NCI-H226 (cell line): Measurements from ENCODE around the gene CCSER2.
"Not testable (repeated sequence)": the region's sequence is repeated elsewhere in the genome, so short reads cannot be mapped to it uniquely, and the experiment has no call there.

ENCODE experiments used
- DNase-seq: peaks from one replicate; pipeline ENCODE4 v3.0.0-alpha.2; 2015

The CCSER2 gene

DNA sequence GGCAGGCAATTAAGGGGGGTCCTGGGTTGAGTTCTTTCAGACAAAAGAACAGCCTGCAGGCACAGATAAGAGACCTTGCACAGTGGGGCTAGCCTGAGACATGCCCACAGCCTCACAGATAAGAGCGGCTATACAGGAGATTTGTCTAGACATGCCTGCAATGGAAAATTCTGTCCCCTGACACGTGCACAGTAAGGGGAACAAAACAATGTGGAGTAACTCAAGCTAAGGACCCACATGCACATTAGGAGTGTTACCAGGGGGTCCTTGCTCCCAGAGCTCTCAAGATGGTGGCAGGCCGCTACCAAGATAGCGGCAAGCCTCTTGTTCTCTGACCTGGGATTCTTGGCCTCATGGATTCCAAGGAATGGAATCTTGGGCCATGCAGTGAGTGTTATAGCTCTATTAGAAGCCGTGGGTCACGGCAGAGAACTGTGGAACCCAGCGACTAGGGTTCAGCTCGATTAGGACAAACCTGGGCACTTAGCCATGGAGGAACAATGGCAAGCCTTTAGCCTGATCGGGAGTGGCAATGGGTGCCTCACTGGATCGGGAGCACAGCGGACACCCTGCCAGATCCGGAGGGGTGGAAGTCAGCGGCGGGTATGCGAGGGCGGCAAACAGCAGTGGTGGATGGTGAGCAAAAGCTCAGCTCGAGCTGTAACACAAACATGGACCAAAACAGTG lies 196.9 kb downstream of the CCSER2 start:
- peak; percentile 21 for DNase-seq

DNA sequence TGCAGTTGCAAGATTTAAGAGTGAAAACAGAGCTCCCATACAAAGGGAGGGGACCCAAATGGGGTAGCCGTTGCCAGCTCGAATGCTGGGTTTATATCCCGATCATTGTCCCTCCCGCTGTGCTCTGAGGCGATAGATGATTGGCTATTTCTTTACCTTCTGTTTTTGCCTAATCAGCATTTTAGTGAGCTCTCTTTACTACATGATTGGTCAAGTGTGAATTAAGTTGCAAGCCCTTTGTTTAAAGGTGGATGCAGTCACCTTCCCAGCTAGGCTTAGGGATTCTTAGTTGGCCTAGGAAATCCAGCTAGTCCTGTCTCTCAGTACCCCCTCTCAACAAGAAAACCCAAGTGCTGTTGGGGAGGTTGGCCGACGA lies 197.4 kb downstream of the CCSER2 start:
- DNase-seq: not testable (repeated sequence)

DNA sequence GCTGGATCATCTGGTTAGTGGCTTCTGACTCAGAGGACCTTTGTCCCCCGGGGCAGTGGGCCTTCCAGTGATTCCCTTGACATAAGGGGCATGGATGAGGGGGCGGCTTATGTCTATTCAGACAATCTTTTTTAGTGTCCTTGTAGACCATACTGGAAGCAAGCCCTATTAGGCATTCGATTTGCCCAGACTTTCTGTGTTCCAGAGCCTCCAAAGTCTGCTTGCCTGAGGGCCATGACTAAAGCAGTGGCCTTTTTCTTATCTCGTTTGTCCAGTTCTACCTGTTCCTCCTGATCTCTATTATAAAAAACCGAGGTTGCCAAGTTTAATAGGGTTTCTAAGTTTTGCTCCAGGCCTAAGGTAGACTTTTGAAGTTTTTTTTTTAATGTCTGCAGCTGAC lies 199.0 kb downstream of the CCSER2 start:
- DNase-seq: not testable (repeated sequence)

DNA sequence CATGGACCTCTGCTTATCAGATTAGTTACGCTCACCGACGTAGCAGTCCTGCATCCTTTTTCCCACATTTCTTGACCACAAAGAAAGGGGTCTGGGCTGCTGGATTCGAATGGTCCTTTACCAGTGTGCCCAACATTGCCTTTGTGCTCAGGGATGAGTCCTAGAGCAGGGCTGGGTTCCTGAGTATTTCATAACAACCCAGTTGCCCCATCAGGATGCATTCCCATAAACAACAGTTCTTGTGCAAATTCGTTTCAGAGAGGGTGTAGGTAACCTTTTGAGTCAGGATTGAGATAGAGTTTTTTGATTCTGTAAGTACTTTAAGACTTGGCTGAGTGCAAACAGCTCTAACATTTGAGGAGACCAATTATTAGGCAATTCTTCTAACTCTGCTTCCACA lies 200.1 kb downstream of the CCSER2 start:
- not testable (repeated sequence) for DNase-seq

GRCh38 chr10:84530724-84531325 lies 202.4 kb downstream of the CCSER2 start:
- no peak for DNase-seq

DNA sequence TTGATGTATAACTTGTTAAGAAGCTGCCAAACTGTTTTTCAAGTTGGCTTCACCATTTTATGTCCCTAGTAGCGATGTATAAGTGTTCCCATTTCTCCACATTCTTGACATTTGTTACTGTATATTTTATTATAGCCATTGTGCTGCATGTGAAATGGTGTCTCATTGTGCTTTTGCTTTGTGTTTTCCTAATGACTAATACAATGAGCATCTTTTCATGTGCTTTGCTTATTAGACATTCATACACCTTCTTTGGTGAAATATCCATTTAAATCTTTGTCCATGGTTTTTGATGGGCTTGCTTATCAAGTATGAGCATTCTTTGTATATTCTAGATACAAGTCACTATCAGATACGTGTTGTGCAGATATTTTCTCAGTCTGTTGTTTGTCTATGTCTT lies 203.0 kb downstream of the CCSER2 start:
- peak; percentile 24 for DNase-seq

DNA sequence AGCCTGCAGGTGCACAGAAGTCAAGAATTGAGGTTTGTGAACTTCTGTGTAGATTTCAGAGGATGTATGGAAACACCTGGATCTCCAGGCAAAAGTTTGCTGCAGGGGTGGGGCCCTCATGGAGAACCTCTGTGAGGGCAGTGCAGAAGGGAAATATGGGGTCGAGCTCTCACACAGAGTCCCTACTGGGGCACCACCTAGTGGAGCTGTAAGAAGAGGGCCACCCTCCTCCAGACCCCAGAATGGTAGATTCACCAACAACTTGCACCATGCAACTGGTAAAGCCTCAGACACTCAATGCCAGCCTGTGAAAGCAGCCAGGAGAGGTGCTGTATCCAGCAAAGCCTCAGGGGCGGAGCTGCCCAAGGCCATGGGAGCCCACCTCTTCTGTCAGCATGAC lies 205.8 kb downstream of the CCSER2 start:
- DNase-seq: no peak

GRCh38 chr10:84537447-84537931 lies 209.1 kb downstream of the CCSER2 start:
- DNase-seq: peak; percentile 33

DNA sequence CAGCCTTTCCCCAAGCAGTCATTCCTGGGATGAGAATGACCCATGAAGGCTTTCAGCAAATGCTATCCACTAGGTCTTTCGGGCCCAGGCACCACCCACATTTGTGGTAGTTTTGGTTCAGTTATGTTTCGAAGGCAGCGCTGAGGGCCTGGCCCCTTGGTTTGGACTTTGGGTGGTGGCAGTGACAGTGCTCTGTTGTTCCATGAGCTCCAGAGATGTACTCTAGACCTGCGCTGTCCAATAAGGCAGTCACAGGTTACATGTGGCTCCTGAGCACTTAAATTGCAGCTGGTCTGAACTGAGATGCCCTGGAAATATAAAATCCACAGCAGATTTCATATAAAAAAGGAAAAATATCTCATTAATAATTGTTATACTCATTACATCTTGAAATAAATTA lies 209.6 kb downstream of the CCSER2 start:
- no peak for DNase-seq

GRCh38 chr10:84539216-84539615 lies 210.8 kb downstream of the CCSER2 start:
- DNase-seq: peak; percentile 16

- peak; percentile 79 for DNase-seq
Observed at GRCh38 chr10:84540022-84540616, 211.7 kb downstream of the CCSER2 start.

DNA sequence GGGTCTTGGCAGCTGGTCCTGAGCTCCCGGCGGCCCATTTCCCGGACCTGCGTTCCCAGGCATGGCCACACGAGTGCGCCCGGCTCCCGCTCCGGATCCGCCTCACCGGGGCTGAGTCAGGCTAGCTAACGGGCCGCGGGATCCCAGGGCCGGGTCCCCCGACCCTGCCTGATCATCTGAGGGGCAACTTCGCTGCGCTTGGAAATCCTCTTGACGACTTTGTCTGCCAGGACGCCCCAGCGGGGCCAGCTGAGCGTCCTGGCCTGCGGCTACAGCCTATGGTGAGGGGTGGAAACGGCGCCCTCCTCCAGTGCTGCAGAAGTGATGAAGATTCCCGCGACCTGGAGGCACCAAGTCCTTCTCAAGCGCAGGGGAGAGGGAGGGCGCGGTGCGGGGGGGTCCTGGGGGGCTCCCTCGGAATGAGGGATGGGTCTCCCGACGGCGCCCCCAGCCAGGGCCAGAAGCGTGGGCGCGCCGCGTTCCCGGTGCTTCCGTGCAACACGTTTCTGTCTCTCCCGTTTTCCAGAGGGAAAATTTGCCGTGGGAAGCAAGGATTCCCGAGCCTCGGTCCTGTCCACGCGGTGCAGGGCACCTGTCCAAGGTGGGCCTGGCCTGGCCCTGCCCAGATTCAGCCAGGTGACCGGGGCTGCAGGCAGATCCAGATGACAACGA lies 212.4 kb downstream of the CCSER2 start:
- DNase-seq: peak; percentile 35

- no peak for DNase-seq
Observed at GRCh38 chr10:84541289-84541637, 212.9 kb downstream of the CCSER2 start.

DNA sequence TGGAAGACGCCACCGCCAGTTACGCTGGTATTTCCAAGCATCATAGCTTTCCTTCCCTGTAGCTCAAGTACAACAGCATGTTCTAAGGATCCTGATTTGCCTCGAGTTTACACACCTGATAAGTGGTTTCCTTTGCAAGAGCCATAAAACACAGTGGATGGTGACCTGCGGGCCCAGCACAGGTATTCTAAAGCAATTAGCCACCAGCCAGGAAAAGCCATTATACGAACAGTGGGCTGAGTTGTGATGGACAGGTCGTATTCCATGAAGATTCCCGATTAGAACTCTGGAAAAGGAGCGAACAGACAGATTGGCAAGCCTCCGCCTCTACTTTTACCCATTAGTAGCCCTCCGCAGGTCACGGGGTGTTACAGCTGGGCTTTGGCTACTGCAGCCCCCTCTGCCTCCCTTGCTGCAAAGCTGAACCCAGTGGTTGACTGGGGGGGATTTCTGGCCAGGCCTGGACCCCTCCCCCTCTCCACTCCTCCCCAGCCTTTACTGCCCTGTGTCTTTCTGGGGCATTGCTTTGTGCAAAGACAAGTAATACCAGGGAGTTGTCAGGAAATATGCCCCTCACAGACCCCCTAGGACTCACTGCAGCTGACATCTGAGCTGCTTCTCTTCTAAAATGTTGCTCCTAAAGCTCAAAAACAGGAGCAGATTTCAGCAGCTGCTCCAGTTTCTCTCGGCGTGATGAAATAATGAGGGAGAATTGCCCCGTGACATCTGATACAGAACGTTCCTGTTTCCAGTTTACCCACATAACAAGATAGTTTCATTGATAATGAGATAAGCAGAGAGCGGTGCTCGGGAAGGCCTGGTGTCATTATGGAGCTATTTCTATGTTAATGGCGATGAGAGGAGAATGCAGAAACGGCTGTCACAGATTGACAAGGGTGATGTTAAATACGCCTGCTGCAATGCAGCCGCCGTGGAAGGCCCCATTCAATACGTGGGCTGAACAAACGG lies 214.4 kb downstream of the CCSER2 start:
- DNase-seq: no peak

GRCh38 chr10:84543948-84544347 lies 215.6 kb downstream of the CCSER2 start:
- DNase-seq: no peak

DNA sequence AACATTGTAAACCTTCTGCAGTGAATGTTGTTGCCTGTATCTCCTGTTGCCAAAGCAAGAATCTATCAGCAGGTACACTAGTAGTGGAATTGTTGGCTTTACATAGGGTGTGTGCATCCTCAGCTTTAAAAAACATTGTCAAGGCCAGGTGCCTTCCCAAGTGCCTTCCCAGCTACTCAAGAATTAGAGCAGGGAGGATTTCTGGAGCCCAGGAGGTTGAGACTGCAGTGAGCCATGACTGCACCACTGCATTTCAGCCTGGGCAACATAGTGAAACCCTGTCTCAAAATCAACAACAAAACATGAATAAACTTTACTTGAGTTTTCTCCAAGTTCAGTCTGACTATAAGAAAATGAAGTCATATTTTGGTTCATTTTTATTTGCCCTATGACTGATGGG lies 217.3 kb downstream of the CCSER2 start:
- DNase-seq: no peak

DNA sequence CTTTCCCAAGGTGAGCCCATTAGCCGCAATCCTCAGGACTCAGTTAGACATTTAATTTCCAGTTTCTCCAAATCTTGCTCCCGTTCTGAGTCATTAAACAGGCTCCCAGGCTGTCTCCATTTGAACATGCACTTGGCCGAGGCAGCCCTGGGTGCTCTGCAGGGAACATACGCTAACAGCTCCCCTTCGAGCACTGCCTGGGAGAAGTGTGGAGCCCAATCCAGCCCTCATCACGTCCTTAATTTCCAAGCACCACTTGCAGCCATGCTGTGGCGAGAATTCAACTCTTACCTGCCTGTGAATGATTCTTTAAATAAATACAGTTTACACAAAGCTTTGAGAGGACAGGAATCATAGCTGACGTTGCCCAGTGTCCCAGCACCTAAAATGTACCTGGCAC lies 218.2 kb downstream of the CCSER2 start:
- DNase-seq: no peak

GRCh38 chr10:84547616-84548015 lies 219.2 kb downstream of the CCSER2 start:
- DNase-seq: no peak

GRCh38 chr10:84548869-84549268 lies 220.5 kb downstream of the CCSER2 start:
- DNase-seq: no peak

GRCh38 chr10:84549368-84550165 lies 221.2 kb downstream of the CCSER2 start:
- DNase-seq: no peak

- DNase-seq: no peak
Observed at GRCh38 chr10:84550756-84551436, 222.5 kb downstream of the CCSER2 start.
